Endothelial cell of umbilical vein (primary cell): Measurements from ENCODE around the gene RAPH1. TPM values are rescaled to one million over a fixed set of nuclear protein-coding genes. Genes with fewer than 3 reads are reported as not detected.

Source experiments
- BruUV-seq: library from RNA; stranded (reverse); fragments of 400-500 nt; replicated peaks from 2 replicates; lab custom pipeline; 2021; lab: Mats Ljungman, UMichigan
- CTCF ChIA-PET: fragments of 300-600, 350-600 bp; sonication (Branson Sonifier 250); formaldehyde crosslinking; loops from one replicate; lab custom pipeline; 2021; ENCODE audit warnings: antibody characterized with exemption, inconsistent platforms; lab: Charles Lee
- POLR2A ChIA-PET: fragments of 300-600, 350-600 bp; sonication (Branson Sonifier 250); formaldehyde crosslinking; loops from one replicate; lab custom pipeline; 2021; ENCODE audit warnings: antibody characterized with exemption, inconsistent platforms; lab: Charles Lee
- DNase-seq: peaks from one replicate; pipeline ENCODE4 v3.0.0-alpha.2; 2011; ENCODE audit warnings: low read depth, low spot score
- FAIRE-seq: peaks from 2 replicates; lab custom pipeline; 2011; peaks lifted over from hg19 to GRCh38; lab: Jason Lieb, UNC
- H2AFZ ChIP-seq: 2 replicates; pipeline ENCODE4 v1.6.0; 2012; ENCODE audit warnings: low read depth, low read length, control low read depth, inconsistent platforms
- H3K27ac ChIP-seq: 2 replicates; pipeline ENCODE4 v1.5.1; 2011; ENCODE audit warnings: low read depth, mild to moderate bottlenecking, control low read depth, low read length, moderate library complexity; ENCODE audit not compliant: insufficient read depth
- H3K27me3 ChIP-seq, 2 experiments: 2 replicates each; pipeline versions ENCODE4 v1.6.0 to v1.6.1; 2011; ENCODE audit warnings: low read length in 2 of 2, mixed read lengths in 1 of 2; ENCODE audit not compliant: control insufficient read depth in 2 of 2, insufficient read depth in 2 of 2
- H3K36me3 ChIP-seq, 2 experiments: 2 replicates in 1 of 2; 3 replicates in 1 of 2; pipeline ENCODE4 v1.5.1; 2011; ENCODE audit warnings: low read length in 2 of 2, mild to moderate bottlenecking in 1 of 2, moderate library complexity in 1 of 2; ENCODE audit not compliant: control insufficient read depth in 2 of 2, insufficient read depth in 2 of 2; ENCODE audit errors: extremely low read depth in 1 of 2
- H3K4me1 ChIP-seq: 3 replicates; pipeline ENCODE4 v1.5.1; 2011; ENCODE audit warnings: mild to moderate bottlenecking, low read length; ENCODE audit not compliant: control insufficient read depth, insufficient read depth; ENCODE audit errors: extremely low read depth
- H3K4me2 ChIP-seq: 2 replicates; pipeline ENCODE4 v1.6.1; 2011; ENCODE audit warnings: low read length, control low read depth, mixed read lengths; ENCODE audit not compliant: insufficient read depth
- H3K4me3 ChIP-seq, 3 experiments: fragments of 200-600 bp in 1 of 3; sonication (generic), shearing (Covaris generic) in 1 of 3; replicated peaks in 1 of 3; 2 replicates each; pipeline ENCODE4 v1.5.1; 2011 to 2016; ENCODE audit warnings: control low read depth in 3 of 3, low read length in 3 of 3, mild to moderate bottlenecking in 2 of 3, inconsistent platforms in 1 of 3, low read depth in 1 of 3, moderate library complexity in 1 of 3; ENCODE audit not compliant: insufficient read depth in 1 of 3
- H3K79me2 ChIP-seq: 2 replicates; pipeline ENCODE4 v1.6.0; 2012; ENCODE audit warnings: low read length, inconsistent platforms; ENCODE audit not compliant: control insufficient read depth, insufficient read depth
- H3K9ac ChIP-seq: replicated peaks from 2 replicates; pipeline ENCODE3; 2011; ENCODE audit warnings: low read length, control low read depth; ENCODE audit not compliant: insufficient read depth; ENCODE audit errors: extremely low read depth
- H3K9me1 ChIP-seq: replicated peaks from 3 replicates; pipeline ENCODE4 v1.6.0; 2011; ENCODE audit warnings: mild to moderate bottlenecking, low read length; ENCODE audit not compliant: control insufficient read depth, insufficient read depth; ENCODE audit errors: extremely low read depth
- H3K9me3 ChIP-seq: replicated peaks from 2 replicates; pipeline ENCODE4 v1.5.1; 2012; ENCODE audit warnings: low read length, inconsistent platforms; ENCODE audit not compliant: control insufficient read depth, insufficient read depth
- H4K20me1 ChIP-seq: replicated peaks from 2 replicates; pipeline ENCODE3; 2011; ENCODE audit warnings: mild to moderate bottlenecking, low read length; ENCODE audit not compliant: control insufficient read depth, insufficient read depth; ENCODE audit errors: extremely low read depth
- EZH2 ChIP-seq: IDR thresholded peaks from 2 replicates; pipeline ENCODE4 v1.6.1; 2012; ENCODE audit warnings: borderline replicate concordance, low read depth, mild to moderate bottlenecking, moderate library complexity, low read length, inconsistent platforms; ENCODE audit not compliant: severe bottlenecking
- FOS ChIP-seq: IDR thresholded peaks from 2 replicates; pipeline ENCODE4 v1.6.1; 2011; ENCODE audit warnings: mild to moderate bottlenecking, low read length, moderate library complexity, borderline replicate concordance; ENCODE audit not compliant: insufficient read depth
- GATA2 ChIP-seq: IDR thresholded peaks from 2 replicates; pipeline ENCODE4 v1.7.0; 2011; ENCODE audit warnings: low read depth, mild to moderate bottlenecking, moderate library complexity, mixed read lengths, low read length; ENCODE audit not compliant: insufficient read length, insufficient read depth
- MAX ChIP-seq: IDR thresholded peaks from 2 replicates; pipeline ENCODE4 v1.6.1; 2011; ENCODE audit not compliant: insufficient read depth, insufficient read length
- dilution Hi-C: fragments of 300-500 bp; cut with MboI; formaldehyde crosslinking; loops from one replicate; pipeline ENCODE4 v1.15.0; 2019; ENCODE audit warnings: low sequenced_read_pairs; ENCODE audit not compliant: extremely low pct_ligation_motif_present
- intact Hi-C: fragments of 100-400 bp; cut with micrococcal nuclease; formaldehyde crosslinking; loops from one replicate; pipeline ENCODE4 v1.10.0; 2022
- polyA plus RNA-seq, 4 experiments: library from polyadenylated mRNA; depleted of rRNA in 3 of 4; stranded (reverse) in 3 of 4; unstranded in 1 of 4; fragments of >200 nt; gene quantifications; 2 replicates each; pipeline versions ENCODE4 v1.2.1 to v1.2.3, GENCODE V29; 2011 to 2012; ENCODE audit warnings: missing spikeins in 1 of 4
- total RNA-seq: library from RNA; stranded (reverse); gene quantifications from 2 replicates; pipeline ENCODE4 v1.2.3, GENCODE V29; 2021

The RAPH1 gene
- total and polyA plus RNA-seq, 2 donors (not counting 3 experiments of a cell fraction or from before 2014, with no cell fraction given): 5.1 to 59.5 TPM

- FAIRE-seq: no peak
- Histone ChIP-seq H3K36me3 (no peaks in the 10 kb centered on the region), H3K4me1 (no peaks in the 10 kb centered on the region), H2AFZ (no peak overlapping the region), H3K27ac (no peak overlapping the region), H4K20me1 (no peaks in the 10 kb centered on the region), H3K4me2 (no peak overlapping the region), H3K79me2 (no peaks in the 10 kb centered on the region), H3K9ac (no peak overlapping the region), H3K27me3 (no peaks in the 10 kb centered on the region), H3K9me1 (no peaks in the 10 kb centered on the region), H3K4me3 (no peak overlapping the region), H3K9me3 (no peaks in the 10 kb centered on the region)
- TF ChIP-seq EZH2 (no peak), GATA2 (no peak), MAX (no peak)
- dilution Hi-C loops (no loop called here), intact Hi-C loops (no loop called here)
- CTCF ChIA-PET: no interaction called here
- BruUV-seq: no TSS peak
- POLR2A ChIA-PET: no interaction called here
- no peak for DNase-seq
Measured at GRCh38 chr2:203548887-203549286, 13.8 kb upstream of the RAPH1 start.

- Histone ChIP-seq H4K20me1 (no peaks in the 10 kb centered on the region), H3K79me2 (no peaks in the 10 kb centered on the region), H2AFZ (no peak overlapping the region), H3K9ac (no peak overlapping the region), H3K9me1 (no peaks in the 10 kb centered on the region), H3K4me3 (no peak overlapping the region), H3K4me1 (no peaks in the 10 kb centered on the region), H3K27ac (no peak overlapping the region), H3K4me2 (no peak overlapping the region), H3K27me3 (no peaks in the 10 kb centered on the region), H3K9me3 (no peaks in the 10 kb centered on the region), H3K36me3 (no peaks in the 10 kb centered on the region)
- ChIA-PET CTCF (no interaction called here), POLR2A (no interaction called here)
- DNase-seq: no peak
- BruUV-seq: no TSS peak
- no peak for FAIRE-seq
- no peak for TF ChIP-seq MAX
- no peak for TF ChIP-seq FOS
- no peak for TF ChIP-seq EZH2
- dilution Hi-C loops: no loop called here
- intact Hi-C loops: no loop called here
Measured at GRCh38 chr2:203547356-203547755, 12.3 kb upstream of the RAPH1 start.
